OCI-LY3 (cell line): ENCODE data around the gene LHX5.

Experiments used
- EZH2phosphoT487 ChIP-seq: fragments of 200-600 bp; shearing (Covaris generic); IDR thresholded peaks from 2 replicates; pipeline ENCODE4 v1.6.1; 2018; ENCODE audit warnings: antibody characterized with exemption, mixed run types, low read depth
- TF ChIP-seq, protein P1 (sequence below): fragments of 200-600, 300-600 bp; sonication (generic); IDR thresholded peaks from 2 replicates; pipeline ENCODE4 v1.5.1; 2014; ENCODE audit warnings: antibody characterized with exemption, low read length, low read depth

DNA sequence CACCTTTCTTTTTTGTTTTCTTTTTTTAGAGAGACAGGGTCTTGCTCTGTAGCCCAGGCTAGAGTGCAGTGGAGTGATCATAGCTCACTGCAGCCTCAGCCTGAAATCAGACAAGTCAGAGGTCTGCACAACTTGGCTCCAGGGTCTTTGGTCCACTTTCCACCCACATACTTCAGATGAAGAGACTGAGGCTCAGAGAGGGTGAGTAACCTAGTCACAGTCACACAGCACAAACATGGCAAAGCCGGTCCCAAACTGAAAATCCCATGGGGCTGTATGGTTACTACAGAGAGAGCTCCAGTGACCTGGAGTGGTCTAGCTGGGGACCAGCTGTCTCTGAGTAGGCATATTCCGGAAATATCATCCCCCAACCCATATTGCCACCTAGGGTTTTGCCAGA lies 19.2 kb downstream of the LHX5 start:
- TF ChIP-seq, protein P1, sequence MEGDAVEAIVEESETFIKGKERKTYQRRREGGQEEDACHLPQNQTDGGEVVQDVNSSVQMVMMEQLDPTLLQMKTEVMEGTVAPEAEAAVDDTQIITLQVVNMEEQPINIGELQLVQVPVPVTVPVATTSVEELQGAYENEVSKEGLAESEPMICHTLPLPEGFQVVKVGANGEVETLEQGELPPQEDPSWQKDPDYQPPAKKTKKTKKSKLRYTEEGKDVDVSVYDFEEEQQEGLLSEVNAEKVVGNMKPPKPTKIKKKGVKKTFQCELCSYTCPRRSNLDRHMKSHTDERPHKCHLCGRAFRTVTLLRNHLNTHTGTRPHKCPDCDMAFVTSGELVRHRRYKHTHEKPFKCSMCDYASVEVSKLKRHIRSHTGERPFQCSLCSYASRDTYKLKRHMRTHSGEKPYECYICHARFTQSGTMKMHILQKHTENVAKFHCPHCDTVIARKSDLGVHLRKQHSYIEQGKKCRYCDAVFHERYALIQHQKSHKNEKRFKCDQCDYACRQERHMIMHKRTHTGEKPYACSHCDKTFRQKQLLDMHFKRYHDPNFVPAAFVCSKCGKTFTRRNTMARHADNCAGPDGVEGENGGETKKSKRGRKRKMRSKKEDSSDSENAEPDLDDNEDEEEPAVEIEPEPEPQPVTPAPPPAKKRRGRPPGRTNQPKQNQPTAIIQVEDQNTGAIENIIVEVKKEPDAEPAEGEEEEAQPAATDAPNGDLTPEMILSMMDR = no peak
- TF ChIP-seq EZH2phosphoT487 = no peak
